Measurements from ENCODE around the gene ITPR1.

ITPR1 gene

DNA sequence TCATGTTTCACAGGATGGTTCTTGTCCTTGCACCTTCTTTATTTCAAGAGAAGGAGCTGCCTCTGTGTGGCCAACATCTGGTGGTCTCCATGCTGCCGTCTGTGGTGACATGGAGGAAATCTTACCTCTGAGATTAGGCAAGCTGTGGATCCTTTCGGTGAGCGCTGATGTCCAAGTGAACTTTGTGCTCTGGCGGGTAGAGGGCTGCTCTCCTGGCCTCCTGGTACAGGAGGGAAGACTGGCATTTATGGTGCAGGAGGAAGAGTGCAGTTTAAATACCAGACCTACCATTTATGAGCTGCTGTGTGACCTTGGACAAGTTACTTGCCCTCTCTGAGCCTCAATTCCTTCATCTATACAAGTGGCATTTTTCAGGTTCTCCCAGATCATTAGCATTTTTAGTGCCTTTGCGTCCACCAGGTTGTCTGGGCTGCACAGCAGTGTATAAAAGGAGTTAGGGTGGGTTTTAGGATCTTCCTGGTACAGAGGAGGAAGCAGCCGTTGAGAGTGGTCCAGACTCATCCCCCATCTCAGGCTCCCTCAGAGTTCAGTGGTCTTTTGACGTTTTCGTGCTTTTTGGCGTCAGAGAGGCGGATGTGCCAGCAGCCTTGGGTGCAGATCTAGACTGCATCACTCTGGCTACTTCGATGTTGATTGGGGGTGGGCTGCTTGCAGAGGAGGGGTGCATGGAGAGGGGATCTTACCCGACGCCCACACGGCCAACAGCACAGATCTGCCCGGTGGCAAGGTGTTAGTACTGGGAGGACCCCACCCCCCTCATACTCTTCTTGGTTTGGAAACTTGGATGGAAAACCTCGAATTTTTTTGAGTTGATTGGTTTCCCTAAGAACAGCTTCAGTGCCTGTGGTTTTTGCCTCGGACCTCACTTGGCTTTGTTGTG lies 162.2 kb downstream of the ITPR1 start:
- no peak for DNase-seq

DNA sequence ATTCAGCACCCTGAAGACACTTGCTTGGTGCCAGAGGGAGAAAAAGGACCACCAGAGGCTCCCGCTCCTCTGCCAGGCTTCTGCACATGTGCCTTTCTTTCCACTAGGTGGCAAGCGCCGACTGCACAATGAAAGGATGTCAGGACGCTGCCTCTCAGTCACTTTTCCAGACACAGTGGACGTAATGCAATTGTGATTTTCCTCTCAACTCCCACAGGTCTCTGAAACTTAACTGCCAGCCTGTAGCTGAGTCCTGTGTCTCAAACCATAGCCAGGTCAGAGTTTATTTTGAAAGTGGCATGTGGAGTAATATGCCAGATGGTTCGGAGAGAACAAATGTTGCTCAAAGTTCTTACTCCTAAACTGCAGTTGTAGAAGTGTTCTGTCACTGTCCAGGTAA lies 162.9 kb downstream of the ITPR1 start:
- DNase-seq: no peak

DNA sequence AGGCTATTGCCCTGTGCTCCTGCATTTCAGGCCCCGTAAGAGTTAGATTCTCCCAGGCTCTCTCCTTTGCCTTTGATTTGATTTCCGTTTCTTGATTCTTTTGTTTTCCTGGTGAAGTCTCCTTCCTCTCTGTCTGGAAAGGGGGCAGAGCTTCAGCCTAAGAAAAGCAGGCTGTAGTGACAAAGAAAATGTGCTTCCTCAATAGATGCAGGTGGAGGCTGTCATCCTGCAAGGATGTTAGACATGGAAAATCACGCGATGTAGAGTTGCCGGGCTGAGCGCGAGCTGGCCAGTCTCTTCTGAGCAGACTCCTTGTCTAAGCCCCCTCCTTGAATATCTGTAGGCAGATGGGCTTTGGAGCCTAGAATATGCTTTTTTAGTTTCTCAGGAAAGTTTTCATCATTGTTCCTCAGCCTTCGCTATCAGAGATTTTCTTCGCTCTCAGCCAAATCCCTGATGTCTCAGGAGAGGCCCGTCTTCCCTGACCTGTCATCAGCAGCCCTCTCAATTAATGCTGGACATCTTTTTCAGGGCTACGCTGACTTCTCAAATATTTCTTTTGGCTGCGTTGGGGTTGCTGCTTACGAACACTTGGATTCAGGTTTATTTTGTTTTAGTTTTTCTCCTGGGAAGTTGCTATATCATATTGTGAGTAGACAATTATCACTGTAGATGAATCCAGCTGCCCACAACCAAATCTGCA lies 163.6 kb downstream of the ITPR1 start:
- no peak for DNase-seq

DNA sequence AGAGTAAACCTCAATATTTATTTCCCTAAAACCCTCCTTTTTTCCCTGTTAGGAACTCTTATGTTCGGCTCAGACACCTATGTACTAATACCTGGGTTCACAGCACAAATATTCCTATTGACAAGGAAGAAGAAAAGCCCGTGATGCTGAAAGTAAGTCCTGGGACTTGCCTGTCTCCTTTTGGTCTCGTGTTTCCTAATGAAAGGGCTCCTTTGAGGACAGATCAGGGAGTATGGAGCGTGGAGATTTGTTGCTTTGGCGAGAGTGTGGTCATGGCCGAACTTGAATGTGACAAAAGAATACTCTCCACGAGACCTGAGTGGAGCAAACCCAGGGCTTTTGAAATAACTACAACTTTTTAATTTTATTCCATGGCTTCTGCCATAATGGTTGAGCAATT lies 167.8 kb downstream of the ITPR1 start:
- no peak for DNase-seq

DNA sequence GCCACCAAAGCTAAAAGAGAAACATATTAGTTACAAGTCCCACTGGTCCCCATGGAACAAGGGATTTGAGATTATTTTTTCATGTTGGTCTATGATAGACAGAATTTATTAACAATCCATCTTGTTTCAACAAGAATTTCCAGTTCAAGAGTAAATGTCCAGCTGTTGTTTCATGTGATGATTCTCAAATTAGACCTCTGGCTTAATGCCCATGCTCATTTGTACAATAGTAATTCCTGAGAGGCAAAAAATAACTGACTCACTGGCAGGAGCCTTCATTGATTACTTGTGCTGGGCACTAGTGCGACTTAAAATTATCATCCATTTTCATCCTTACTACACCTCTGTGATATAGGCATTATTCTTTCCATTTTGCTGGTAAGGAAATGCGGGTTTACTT lies 171.3 kb downstream of the ITPR1 start:
- DNase-seq: no peak

DNA sequence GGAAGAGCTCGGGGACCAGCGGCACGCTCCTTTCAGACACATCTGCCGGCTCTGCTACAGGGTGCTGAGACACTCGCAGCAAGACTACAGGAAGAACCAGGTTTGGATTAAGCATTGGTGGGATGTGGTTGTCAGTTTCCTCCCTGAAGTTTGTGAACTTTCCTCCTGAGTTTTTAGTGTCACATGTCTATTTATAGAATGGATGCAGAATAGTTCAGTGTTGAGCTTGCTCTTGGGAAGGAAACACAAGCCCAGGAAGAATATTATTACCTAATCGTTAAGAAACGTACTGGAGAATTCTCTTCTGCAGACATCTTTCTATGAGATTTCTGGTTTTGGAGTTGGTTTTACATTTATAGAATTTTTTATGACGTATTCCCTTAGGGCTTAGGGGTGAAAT lies 172.0 kb downstream of the ITPR1 start:
- no peak for DNase-seq

DNA sequence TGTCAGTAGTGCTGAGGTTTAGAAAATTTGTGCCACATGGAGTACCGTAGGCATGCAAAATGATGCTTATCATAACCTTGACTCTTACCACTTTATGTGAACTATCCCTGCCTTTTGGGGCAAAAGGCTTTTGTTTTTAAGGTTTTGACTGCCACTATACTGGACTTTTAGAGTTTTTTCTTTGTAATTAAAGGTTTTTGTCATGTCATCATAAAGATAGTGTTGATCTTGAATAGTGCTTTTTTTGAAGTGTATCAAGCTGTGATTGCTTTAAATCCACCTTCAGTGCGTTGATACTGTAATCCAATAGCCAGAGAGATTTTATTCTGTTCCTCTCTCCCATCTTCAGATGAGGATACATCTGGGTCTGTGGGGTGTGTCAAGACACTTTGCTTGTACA lies 172.9 kb downstream of the ITPR1 start:
- DNase-seq: no peak

DNA sequence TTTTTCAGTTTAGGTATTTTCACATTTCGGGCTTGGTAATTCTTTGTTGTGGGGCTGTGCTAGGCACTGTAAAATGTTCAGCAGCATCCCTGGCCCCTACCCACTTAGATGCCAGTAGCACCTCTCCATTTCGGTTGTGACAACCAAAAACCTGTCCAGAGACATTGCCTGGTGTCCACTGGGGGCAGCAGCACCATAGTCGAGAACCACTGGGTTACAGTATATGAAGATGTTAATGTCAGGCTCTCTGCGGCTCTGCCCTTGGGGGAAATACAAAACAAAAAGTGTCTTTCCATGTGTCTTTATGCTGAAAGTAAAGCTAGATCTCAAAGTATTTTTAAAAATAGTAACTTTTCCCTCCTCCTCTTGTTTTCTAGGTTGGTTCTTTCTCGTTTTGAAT lies 177.2 kb downstream of the ITPR1 start:
- no peak for DNase-seq

DNA sequence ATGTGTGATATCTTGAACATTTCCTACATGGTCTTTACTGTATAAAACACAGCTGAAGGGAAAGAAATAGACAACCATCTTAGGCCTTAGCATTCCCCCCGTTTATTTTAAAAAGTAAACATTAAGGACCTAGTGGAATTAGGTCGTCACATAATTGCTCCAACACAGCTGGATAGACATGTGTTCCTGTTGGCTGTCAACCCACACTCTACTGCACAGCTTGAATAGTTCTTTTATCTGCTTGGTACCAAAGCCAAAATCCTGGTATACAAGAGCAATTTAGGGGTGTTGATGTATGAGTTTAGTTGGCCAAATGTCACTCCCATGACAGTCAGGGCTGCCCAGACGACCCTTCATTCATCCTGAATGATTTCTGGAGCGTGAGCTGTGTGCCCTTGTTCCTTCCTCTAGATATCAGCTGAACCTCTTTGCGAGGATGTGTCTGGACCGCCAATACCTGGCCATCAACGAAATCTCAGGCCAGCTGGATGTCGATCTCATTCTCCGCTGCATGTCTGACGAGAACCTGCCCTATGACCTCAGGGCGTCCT lies 179.7 kb downstream of the ITPR1 start:
- no peak for DNase-seq

DNA sequence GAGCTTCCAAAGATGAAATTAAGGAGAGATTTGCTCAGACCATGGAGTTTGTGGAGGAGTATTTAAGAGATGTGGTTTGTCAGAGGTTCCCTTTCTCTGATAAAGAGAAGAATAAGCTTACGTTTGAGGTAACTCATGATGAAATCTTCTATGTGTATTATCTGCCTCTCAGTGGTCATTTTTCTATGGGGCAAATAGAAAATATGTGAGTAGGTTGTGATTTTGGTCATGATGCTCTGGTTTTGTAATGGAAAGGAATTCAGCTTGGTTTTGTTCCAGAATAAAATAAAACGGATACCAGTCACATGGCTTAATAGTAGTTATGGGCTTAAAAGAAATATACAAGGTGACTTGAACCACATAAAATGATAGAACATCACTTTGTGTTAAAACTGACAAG lies 181.1 kb downstream of the ITPR1 start:
- DNase-seq: no peak

DNA sequence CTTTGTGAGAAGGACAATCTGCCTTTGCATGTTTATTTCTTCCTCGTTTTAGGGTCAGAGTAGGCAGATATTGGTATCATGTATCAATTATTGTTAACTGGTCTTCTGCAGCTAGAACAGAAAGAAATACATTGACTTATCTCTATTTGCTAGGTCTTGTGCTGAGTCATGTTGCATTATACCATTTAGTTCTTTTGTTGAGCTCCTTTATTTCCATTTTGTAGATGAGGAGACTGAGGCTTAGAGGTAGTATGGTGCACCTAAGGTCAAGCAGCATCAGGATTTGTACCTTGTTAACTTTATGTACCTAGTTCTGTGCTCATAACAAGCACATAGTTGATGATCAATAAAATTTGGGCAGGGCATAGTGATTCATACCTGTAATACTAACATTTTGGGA lies 182.6 kb downstream of the ITPR1 start:
- no peak for DNase-seq

DNA sequence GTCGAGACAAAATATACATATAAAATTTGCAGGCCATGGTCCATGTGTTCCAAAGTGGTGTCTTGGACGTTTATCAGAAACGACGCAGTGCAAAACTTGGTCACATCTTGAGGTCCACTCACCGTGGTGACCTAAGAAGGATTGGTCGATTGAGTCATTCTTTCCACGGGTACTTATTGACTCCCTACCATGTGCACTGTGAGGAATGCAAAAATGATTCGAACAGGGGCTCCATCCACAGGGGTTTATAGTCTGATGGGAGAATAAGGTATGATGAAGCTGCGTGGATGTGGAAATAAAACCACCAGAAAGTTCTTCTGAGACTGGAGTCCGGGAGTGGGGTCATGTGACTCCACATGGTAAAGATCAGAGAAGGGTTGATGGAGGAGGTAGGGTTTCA lies 185.2 kb downstream of the ITPR1 start:
- DNase-seq: no peak

DNA sequence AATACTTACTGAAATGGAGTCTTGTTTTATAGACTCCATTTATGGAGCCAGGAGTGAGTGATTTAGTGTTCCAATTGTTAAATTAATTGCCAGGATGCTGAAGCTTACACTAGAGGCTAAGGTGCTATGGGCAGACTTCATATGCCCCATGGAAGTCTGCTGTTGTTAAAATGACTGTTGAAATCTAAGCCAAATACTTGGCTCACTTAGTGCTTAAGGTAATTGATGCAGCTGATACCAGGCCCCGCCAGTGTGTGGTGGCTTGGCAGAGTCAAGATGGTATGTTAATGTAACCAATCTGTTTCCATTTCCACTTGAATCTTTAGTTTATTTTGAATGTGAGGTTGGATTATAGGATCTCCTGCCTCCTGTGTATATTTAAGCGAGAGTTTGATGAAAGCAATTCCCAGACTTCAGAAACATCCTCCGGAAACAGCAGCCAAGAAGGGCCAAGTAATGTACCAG lies 187.1 kb downstream of the ITPR1 start:
- no peak for DNase-seq

DNA sequence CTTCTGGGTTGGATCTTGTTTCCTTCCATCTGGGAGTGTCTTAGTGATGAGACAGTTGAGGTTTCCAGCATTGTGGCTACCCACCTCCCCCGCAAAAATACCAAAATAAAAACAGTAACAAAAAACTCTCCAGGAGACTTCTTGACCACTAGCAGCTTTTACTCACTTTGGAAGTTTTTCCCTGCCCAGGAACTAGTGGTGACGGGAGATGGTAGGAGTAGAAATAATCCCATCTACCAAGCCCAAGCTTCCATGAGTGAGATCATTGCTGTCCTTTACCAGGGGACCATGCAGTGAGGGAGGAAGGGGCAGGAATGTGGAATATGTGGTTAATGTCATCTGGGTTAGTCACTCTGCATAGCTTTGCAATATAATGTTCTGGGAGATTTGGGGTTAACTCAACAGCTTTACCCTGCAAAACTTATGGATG lies 187.7 kb downstream of the ITPR1 start:
- no peak for DNase-seq

DNA sequence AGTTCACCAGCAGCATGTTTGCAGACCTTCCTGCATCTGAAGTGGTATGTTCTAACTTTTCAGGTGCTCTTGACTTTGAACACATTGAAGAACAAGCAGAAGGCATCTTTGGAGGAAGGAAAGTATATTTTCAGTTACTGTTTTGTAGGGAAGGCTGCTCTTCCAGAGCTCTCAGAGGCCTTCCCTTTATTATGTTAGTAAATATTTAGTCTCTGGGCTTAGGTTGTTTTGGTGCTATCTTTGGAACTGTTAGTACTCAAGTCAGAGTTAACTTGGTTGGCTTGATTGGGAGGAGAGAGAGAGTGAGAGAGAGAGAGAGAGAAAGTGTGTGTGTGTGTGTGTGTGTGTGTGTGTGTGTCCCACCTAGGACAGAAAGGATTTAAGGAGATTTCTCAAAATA lies 188.2 kb downstream of the ITPR1 start:
- DNase-seq: no peak

DNA sequence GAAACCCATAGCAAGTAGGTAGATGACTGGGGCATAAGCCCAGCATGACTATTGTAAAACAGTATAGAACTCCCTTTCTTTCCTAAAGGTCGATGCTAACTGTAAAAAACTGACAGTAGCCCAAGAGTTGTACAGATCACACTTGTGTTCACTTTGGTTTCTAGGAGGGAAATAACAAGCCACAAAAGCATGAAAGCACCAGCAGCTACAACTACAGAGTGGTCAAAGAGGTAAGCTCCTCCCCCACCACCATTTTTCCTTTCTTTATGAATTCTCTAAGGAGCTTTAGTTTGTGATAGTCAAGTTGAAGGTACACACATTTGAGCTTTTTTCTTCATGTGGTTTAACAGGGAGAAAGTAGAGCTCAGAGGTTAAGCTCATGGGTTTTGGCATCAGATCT lies 191.0 kb downstream of the ITPR1 start:
- DNase-seq: no peak

DNA sequence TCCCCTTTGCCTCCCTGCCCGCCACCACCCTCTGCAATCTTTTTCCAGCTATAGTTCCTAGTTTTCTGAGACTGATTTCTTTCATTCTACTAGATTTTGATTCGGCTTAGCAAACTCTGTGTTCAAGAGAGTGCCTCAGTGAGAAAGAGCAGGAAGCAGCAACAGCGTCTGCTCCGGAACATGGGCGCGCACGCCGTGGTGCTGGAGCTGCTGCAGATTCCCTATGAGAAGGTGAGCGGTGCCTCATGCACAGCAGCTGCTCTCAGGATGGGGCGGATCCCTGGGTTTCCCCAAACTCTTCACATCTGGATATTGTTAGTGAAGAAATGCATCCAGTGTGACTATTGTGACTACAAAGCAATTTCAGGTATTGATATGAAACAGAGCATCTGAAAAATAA lies 191.8 kb downstream of the ITPR1 start:
- no peak for DNase-seq

DNA sequence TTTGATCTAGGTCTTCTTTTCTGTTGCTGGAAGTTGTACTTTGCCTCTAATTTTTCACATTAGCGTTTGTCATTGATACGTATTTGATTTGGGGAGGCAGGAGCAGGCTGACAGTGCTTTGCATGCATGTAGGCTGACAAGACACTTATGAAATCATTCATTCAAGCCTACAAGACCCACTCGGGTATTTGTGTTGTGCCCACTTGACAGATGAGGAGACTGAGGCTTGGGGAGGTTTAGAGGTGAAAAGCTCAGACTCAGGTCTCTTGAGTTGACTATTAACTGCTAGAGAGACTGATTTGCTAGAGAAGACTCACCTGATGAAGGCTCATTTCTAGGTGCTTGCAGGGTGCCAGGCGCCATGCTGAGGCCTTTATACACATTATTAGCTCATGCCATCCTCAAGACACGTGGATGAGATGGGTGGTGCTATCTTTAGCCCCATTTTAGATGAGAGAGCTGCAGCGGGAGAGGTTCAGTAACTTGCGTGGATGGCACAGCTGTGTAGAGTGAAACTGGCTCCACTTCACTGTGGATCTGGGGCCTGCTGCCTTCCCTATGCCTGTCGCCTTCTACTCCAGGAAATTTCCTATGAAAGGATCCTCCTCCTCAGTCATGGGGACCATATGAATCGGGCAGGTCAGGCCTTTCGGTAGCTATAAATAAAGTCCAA lies 192.7 kb downstream of the ITPR1 start:
- no peak for DNase-seq

DNA sequence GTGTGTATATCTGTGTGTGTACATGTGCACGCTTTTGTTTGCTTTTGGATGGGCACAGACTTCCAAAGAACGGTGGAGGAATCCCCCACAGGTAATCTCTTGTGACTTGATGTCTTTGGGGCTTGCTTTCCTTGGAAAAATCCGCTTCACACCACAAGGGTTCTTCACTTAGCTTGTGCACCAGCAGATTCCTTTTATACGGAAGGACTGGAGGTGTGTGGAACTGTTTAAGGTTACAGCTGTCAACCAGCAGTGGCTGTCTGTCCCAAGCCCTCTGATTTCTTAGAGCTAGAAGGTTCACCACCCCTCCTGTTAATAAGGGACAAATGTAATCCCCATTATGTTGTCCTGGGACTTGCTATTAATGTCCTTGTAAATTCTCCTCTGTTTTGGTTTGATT lies 193.5 kb downstream of the ITPR1 start:
- DNase-seq: no peak

DNA sequence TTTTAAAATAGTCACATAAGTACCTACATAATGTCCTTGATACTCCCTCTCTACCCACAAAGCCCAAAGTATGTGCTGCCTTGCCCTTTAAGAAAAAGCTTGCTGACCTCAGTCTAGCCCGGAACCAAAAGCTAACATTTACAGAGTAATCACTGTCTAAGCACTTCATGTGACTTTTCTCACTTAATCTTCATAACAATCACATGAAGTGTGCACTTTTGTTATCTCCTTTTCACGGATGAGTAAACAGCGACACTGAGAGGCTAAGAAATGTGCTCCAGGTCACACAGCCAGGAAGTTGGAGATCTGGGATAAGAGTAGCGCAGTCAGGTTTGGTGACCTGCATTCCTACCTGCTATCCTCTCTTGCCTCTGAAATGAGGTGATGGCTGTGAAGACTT lies 194.0 kb downstream of the ITPR1 start:
- no peak for DNase-seq

DNA sequence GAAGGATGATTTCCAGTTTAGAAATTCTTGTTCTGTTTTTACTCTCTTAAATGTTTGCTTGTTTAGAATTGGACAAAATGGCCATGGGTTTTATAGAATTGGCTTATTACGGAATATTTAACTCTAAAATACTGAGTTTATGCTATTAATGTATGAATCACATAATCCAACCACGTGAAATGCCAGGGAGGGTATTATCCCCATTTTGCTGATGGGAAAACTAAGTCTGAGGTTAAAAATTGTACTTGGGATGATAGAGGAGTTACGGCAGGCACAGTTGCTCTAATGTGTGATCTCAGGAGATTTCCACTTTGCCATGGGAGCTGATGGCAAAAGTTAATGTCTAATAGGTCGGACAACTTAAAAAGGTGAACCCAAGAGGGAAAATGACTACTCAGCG lies 194.4 kb downstream of the ITPR1 start:
- no peak for DNase-seq

DNA sequence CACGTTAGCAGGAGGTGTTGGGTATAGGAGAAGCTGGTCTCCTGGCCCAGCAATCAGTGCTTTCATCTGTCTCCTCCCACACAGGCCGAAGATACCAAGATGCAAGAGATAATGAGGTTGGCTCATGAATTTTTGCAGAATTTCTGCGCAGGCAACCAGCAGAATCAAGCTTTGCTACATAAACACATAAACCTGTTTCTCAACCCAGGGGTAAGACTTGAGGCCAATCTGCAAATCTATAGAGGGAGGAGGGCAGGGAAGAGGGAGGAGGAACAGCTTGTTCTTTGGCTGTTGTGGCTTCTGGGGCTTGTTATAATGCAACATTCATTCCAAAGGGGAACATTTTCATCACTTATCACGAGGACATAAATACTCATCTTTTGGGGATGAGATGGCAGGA lies 195.3 kb downstream of the ITPR1 start:
- no peak for DNase-seq

DNA sequence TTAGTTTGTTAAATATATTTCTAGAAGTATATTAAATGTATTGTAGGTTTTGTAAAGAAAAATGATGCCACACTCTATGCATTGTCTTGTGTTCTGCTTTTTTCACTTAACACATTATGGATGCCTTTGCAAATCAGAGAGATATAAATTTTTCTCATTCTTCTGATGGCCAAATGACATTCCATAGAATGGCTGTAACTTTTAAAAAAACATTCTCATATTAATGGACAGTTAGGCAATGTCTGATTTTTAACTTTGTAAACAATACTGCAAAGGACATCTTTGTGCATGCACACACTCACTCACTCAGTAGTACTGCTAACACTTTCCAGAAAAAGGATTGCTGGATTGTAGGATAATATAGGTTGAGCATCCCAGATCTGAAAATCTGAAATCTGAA lies 195.9 kb downstream of the ITPR1 start:
- no peak for DNase-seq

DNA sequence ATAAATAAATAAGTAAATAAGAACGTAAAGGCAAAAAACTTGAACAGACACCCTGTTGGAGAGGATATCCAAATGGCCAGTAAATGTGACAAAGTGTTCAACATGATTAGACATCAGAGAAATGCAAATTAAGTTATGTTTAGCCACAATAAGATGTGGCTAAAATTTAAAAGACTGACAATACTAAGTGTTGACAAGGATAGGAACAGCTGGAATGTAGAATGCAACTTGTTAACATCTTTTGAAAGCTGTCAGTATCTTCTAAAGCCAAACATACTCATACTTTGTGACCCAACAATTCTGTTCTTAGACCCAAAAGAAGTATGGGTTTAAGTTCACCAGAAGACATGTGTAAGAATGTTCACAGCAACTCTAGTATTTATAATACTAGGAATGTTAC lies 197.1 kb downstream of the ITPR1 start:
- no peak for DNase-seq
